Small intestine (tissue), 7 donors: ENCODE results near the gene RBMS1. TPM values are rescaled to one million over a fixed set of nuclear protein-coding genes. Genes with fewer than 3 reads are reported as not detected.

Experiments
- DNase-seq, 2 donors: peaks; one replicate each; pipeline versions ENCODE4 v3.0.0 to v3.0.0-alpha.2; 2013
- FAIRE-seq: peaks from 2 replicates; lab custom pipeline; 2012; peaks lifted over from hg19 to GRCh38; lab: Jason Lieb, UNC
- H3K27ac ChIP-seq, 3 donors: one replicate each; pipeline ENCODE4 v1.5.1; 2013; ENCODE audit warnings: low read length in 2 of 3, mild to moderate bottlenecking in 2 of 3, control low read depth in 1 of 3, inconsistent platforms in 1 of 3, low read depth in 1 of 3, moderate library complexity in 1 of 3
- H3K27me3 ChIP-seq, 3 donors: one replicate each; pipeline ENCODE4 v1.6.1; 2013; ENCODE audit warnings: low read length in 3 of 3, inconsistent platforms in 1 of 3; ENCODE audit not compliant: control insufficient read depth in 3 of 3, insufficient read depth in 3 of 3
- H3K36me3 ChIP-seq, 3 donors: one replicate each; pipeline ENCODE4 v1.6.1; 2013; ENCODE audit warnings: low read length in 3 of 3, inconsistent platforms in 1 of 3, low read depth in 1 of 3, mild to moderate bottlenecking in 1 of 3, moderate library complexity in 1 of 3; ENCODE audit not compliant: control insufficient read depth in 3 of 3, insufficient read depth in 2 of 3
- H3K4me1 ChIP-seq, 3 donors: one replicate each; pipeline ENCODE4 v1.6.1; 2013; ENCODE audit warnings: low read length in 2 of 3, inconsistent platforms in 1 of 3, low read depth in 1 of 3, mild to moderate bottlenecking in 1 of 3, moderate library complexity in 1 of 3; ENCODE audit not compliant: control insufficient read depth in 3 of 3, insufficient read depth in 2 of 3
- H3K4me3 ChIP-seq, 3 donors: one replicate each; pipeline ENCODE4 v1.5.1; 2013; ENCODE audit warnings: low read length in 3 of 3, control low read depth in 1 of 3, inconsistent platforms in 1 of 3, low read depth in 1 of 3, mild to moderate bottlenecking in 1 of 3, moderate library complexity in 1 of 3
- H3K9me3 ChIP-seq, 2 donors: one replicate each; pipeline ENCODE4 v1.6.1; 2013; ENCODE audit warnings: low read depth in 1 of 2, low read length in 1 of 2; ENCODE audit not compliant: control insufficient read depth in 2 of 2, insufficient read depth in 1 of 2
- WGBS, 3 donors: extraction: QIAGEN DNeasy Blood & Tissue Kit; methylation state at CpG; one replicate each; pipeline ENCODE4 v1.1.7; 2013; 5-methylcytosine and 5-hydroxymethylcytosine counted together
- polyA plus RNA-seq, 4 donors: library from polyadenylated mRNA; stranded (reverse) in 3 of 4; unstranded in 1 of 4; fragments of 200-250 nt in 3 of 4; fragments of 120-200 nt in 1 of 4; gene quantifications; one replicate each; pipeline versions ENCODE4 v1.2.1 to v1.2.3, GENCODE V29; 2013
- donor health status: healthy with polysubstance abuse.
- donor health status: control.
- donor health status: control.
- donor health status: Bipolar disorder and iron deficiency.
- donor health status: healthy.

RBMS1 gene
- polyA plus RNA-seq, 4 donors, result 2.0 to 21.4 (median 10.1) TPM

DNA sequence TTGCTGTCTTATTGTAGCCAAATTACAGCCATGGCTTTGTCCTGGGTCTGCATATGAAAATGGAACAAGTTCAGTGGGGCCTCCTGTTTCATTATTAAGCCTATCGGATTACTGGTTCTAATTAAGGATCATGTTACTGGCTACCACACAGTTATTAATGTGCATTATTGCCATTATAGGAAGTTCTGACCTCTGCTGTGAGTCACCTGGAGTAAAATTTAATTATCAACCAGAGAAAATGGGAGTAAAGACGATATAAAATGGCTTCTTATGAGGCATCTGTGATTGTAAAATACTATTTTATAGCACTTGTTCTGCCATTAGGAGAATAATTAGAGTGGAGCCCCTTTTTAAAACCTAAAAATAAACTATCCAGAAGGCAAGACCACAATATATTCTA is 150.2 kb downstream of the RBMS1 start:
- peaks cover 0 to 2% (median 0%) of the 10 kb centered on the region in 3 donors for H3K36me3 ChIP-seq
- H3K9me3 ChIP-seq, result no peaks in the 10 kb centered on the region
- no peak for FAIRE-seq
- no peaks in the 10 kb centered on the region for H3K27me3 ChIP-seq
- peaks cover 0 to 10% (median 9%) of the 10 kb centered on the region in 3 donors for H3K4me1 ChIP-seq
- H3K4me3 ChIP-seq, result no peak overlapping the region
- DNase-seq, result no peak
- no peak overlapping the region for H3K27ac ChIP-seq
- 60 to 71% (median 70%) methylated on average over 2 of the region's 2 CpGs for WGBS, 3 donors

DNA sequence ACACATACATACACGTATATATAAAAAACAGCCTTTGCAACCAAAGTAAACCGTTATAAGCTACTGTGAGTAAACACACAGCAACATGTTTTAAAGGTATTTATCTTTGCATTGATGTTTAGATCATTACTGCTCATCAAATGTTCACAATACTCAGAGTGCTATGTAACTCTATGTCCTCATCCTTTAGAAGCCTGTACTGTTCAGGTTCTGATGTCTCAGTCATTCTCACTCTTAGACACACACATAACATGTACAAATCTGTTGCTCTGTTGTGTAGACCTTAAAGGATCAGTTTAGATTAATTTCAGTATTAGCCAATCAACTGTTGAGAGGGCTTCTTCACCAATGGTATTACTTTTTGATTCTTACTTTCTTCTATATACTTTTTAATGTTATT is 153.9 kb downstream of the RBMS1 start:
- H3K4me1 ChIP-seq, result no peaks in the 10 kb centered on the region
- no peak overlapping the region for H3K27ac ChIP-seq
- no peak for DNase-seq
- H3K27me3 ChIP-seq, result no peaks in the 10 kb centered on the region
- H3K4me3 ChIP-seq, result no peak overlapping the region
- peaks cover 0 to 2% (median 0%) of the 10 kb centered on the region in 3 donors for H3K36me3 ChIP-seq
- no peaks in the 10 kb centered on the region for H3K9me3 ChIP-seq
- no peak for FAIRE-seq
- 68 to 96% (median 93%) methylated on average over 2 of the region's 2 CpGs for WGBS, 3 donors

DNA sequence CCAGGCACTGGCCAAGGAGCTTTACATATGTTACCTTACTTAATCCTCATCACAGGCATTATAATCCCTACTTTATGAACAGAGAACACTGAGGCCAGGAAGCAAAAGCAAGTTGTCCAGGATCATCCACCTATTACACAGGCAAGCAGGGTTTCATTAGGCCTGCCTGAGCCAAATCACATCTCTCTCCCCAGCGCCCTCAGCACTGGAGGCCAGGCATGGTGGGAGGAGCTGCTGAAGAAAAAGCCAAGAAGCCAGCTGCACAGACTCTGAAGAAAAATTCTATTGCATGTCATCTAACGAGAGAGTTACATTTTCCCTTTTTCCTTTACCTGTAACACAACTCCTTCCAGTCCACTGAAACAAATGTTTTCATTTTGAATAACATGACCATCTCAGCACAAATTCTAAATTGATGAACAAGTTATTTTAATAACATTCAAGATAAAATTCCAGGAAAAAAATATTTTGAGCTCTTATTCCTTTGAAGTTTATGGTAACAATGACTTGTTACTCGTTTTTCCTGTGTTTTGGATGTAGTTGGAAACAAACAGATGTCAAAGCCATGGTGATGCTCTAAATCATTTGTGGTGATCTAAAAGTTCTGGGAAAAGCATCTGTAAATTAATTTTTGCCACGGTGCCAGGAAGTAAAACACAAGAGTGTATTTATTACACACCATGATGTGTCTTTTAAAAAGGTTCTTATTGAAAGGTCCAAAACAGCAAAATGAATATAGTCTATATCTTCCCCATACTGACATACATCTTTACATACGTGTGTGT is 154.5 kb downstream of the RBMS1 start:
- no peak for FAIRE-seq
- H3K36me3 ChIP-seq, result peaks cover 0 to 2% (median 0%) of the 10 kb centered on the region in 3 donors
- H3K4me1 ChIP-seq, result no peaks in the 10 kb centered on the region
- H3K27ac ChIP-seq, result peak overlapping the region in 1 of 3 donors; percentile 3
- H3K27me3 ChIP-seq, result no peaks in the 10 kb centered on the region
- no peak overlapping the region for H3K4me3 ChIP-seq
- no peaks in the 10 kb centered on the region for H3K9me3 ChIP-seq
- DNase-seq, result no peak
- 55 to 76% (median 75%) methylated on average over 5 of the region's 5 CpGs for WGBS, 3 donors

DNA sequence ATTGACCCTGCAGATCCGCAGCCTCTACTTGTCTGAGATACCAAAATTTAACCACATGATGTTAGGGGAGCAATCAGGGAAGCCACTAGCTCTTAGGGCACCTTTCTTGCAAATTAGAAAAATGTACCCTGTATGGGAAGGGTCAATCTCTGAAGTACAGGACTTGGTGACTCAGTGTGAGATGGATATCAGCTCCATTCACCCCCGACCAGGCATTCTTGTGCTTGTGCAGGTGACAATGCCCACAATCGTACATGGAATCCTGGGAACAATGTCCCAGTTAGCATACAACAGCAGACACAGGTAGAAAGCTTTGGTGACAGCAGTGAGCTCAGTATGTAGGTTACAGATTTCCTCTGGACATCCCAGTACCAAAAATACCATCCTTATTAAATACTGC is 155.9 kb downstream of the RBMS1 start:
- Histone ChIP-seq H3K27me3 (no peaks in the 10 kb centered on the region), H3K9me3 (no peaks in the 10 kb centered on the region), H3K4me1 (peaks cover 0 to 2% (median 0%) of the 10 kb centered on the region in 3 donors), H3K36me3 (peaks cover 0 to 2% (median 0%) of the 10 kb centered on the region in 3 donors), H3K4me3 (no peak overlapping the region), H3K27ac (no peak overlapping the region)
- 58 to 69% (median 62%) methylated on average over 3 of the region's 3 CpGs for WGBS, 3 donors
- DNase-seq (no peak), FAIRE-seq (no peak)

DNA sequence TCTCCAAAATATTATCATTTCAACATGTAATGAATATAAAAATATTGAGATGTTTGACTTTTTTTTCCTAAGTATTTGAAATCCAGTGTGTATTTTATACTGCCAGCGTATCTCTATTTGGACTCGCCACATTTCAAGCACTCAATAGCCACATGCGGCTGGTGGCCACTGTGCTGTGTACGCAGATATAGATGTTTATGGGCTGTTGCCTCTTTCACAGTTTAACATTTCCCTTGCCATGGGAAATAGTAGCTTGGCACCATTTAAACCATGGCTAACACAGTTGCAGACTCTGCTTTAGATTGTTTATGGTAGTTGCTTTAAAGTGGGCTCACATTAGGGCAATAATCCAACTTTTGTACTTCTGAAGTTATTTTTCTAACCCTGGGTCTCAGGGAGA is 157.0 kb downstream of the RBMS1 start:
- no peak overlapping the region for H3K27ac ChIP-seq
- WGBS, 3 donors, result 77 to 93% (median 84%) methylated on average over 4 of the region's 4 CpGs

DNA sequence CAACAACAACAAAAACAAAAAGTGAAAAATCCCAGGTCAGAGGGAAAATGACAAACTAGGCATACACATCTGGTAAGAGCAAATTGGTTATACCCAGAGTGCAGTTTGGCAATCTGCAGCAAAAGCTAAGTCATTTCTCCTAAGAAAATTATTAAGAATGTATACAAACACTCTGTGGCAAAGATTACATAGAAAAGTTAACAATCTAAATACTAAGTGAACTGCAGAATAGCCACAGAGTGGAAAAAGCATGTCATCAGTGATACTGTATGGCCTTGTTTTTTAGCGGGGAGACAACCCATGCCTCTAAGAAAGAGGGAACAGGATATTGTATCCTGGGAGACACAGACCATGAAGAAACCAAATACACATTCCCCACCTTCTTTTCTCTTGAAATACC is 157.5 kb downstream of the RBMS1 start:
- Histone ChIP-seq H3K36me3 (peaks cover 0 to 2% (median 0%) of the 10 kb centered on the region in 3 donors), H3K9me3 (no peaks in the 10 kb centered on the region), H3K4me1 (peaks cover 0 to 2% (median 0%) of the 10 kb centered on the region in 3 donors), H3K27me3 (no peaks in the 10 kb centered on the region), H3K27ac (no peak overlapping the region), H3K4me3 (no peak overlapping the region)
- FAIRE-seq, result no peak
- WGBS, 3 donors, result 64 to 83% (median 78%) methylated on average over 1 of the region's 1 CpG
- no peak for DNase-seq

More for the DNA sequence above, 157.0 kb downstream of the RBMS1 start:
- no peaks in the 10 kb centered on the region for H3K27me3 ChIP-seq
- H3K9me3 ChIP-seq, result no peaks in the 10 kb centered on the region
- H3K4me3 ChIP-seq, result no peak overlapping the region
- peaks cover 0 to 2% (median 0%) of the 10 kb centered on the region in 3 donors for H3K36me3 ChIP-seq
- no peak for FAIRE-seq
- DNase-seq, result no peak
- H3K4me1 ChIP-seq, result peaks cover 0 to 2% (median 0%) of the 10 kb centered on the region in 3 donors

DNA sequence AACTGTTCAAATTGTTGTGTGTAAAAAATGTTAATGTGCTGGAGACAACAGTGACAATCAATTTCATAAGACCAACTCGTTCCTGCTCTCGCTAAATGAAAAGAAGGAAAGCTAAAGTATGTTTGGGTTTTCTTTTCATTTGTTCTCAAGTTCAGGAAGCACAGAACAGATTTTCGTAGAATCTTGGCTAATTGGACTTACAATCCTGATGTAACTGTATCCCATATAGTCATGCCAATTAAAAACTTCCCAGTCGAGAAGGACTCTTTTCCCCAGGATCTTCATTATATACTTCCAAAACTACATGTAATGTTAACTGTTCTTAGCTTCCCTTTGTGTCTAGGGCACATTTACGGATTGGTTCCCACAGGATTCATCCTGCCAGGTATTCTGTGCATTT is 158.2 kb downstream of the RBMS1 start:
- FAIRE-seq (no peak), DNase-seq (no peak)
- peaks cover 0 to 2% (median 0%) of the 10 kb centered on the region in 3 donors for H3K4me1 ChIP-seq
- peaks cover 0 to 2% (median 0%) of the 10 kb centered on the region in 3 donors for H3K36me3 ChIP-seq
- H3K9me3 ChIP-seq, result no peaks in the 10 kb centered on the region
- no peak overlapping the region for H3K27ac ChIP-seq
- no peaks in the 10 kb centered on the region for H3K27me3 ChIP-seq
- 69 to 93% (median 87%) methylated on average over 5 of the region's 5 CpGs for WGBS, 3 donors
- H3K4me3 ChIP-seq, result no peak overlapping the region

DNA sequence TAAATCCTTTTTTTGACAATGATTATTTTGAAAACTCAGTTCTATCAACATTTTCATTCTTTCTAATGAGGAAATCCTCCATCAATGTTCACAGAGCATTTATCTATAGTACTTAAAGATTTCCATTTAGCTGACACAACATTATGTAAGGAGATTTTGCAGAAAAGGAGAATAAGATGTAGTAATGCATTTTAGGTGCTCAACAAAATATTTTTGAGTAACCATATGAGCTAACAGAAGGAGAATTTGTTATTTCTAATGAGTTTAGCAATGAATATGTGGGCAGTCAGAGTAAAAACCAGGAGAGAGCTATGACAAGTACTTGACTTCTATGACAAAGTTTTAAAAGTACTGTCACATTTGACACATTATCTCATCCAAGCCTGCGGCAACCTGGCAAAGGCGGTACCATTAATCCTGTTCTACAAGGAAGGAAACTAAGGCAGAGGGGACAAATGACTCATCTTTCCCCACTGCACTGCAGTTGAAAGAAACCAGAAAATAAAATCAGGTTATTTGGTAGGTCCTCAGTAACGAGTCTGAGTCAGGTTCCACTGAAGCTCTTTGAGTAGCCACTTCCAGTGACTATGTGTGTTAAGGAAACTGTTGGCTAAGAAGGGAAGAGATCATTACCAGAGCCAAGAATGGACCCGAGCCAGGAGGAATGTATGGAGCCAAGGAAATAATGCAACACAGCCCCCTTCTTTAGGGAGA is 159.4 kb downstream of the RBMS1 start:
- Histone ChIP-seq H3K36me3 (peaks cover 0 to 2% (median 0%) of the 10 kb centered on the region in 3 donors), H3K4me1 (peaks cover 0 to 2% (median 0%) of the 10 kb centered on the region in 3 donors), H3K27ac (peak overlapping the region in 1 of 3 donors; percentile 52), H3K27me3 (no peaks in the 10 kb centered on the region), H3K9me3 (no peaks in the 10 kb centered on the region), H3K4me3 (no peak overlapping the region)
- DNase-seq, result no peak
- 65 to 83% (median 78%) methylated on average over 4 of the region's 4 CpGs for WGBS, 3 donors
- FAIRE-seq, result no peak
